Measurements from ENCODE around the gene HOXA11.

HOXA11 gene

GRCh38 chr7:27185013-27185853 is at the start of gene HOXA11:
Gene HOXA11 (minus strand): TSS chr7:27185232. CDS start chr7:27185144, 88 bp downstream.
- peaks cover 49% of the 10 kb centered on the region for H3K4me1 Mint-ChIP-seq
- TF ChIP-seq, protein P1, sequence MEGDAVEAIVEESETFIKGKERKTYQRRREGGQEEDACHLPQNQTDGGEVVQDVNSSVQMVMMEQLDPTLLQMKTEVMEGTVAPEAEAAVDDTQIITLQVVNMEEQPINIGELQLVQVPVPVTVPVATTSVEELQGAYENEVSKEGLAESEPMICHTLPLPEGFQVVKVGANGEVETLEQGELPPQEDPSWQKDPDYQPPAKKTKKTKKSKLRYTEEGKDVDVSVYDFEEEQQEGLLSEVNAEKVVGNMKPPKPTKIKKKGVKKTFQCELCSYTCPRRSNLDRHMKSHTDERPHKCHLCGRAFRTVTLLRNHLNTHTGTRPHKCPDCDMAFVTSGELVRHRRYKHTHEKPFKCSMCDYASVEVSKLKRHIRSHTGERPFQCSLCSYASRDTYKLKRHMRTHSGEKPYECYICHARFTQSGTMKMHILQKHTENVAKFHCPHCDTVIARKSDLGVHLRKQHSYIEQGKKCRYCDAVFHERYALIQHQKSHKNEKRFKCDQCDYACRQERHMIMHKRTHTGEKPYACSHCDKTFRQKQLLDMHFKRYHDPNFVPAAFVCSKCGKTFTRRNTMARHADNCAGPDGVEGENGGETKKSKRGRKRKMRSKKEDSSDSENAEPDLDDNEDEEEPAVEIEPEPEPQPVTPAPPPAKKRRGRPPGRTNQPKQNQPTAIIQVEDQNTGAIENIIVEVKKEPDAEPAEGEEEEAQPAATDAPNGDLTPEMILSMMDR (IDR thresholded peaks at IDR 0.05; ENCODE audit: unreplicated experiment in 3 of 3): no peak
- peak within 1 kb of the TSS; percentile 91 to 92 (median 92) for H3K4me3 Mint-ChIP-seq
- H3K27me3 Mint-ChIP-seq (ENCODE audit: low read depth): peaks cover 99% of the 10 kb centered on the region
- H3K9me3 Mint-ChIP-seq: no peaks in the 10 kb centered on the region
- H3K36me3 Mint-ChIP-seq (ENCODE audit: low read depth): no peaks in the 10 kb centered on the region
- H3K27ac Mint-ChIP-seq: peak within 1 kb of the TSS; percentile 74 to 97 (median 97)

DNA sequence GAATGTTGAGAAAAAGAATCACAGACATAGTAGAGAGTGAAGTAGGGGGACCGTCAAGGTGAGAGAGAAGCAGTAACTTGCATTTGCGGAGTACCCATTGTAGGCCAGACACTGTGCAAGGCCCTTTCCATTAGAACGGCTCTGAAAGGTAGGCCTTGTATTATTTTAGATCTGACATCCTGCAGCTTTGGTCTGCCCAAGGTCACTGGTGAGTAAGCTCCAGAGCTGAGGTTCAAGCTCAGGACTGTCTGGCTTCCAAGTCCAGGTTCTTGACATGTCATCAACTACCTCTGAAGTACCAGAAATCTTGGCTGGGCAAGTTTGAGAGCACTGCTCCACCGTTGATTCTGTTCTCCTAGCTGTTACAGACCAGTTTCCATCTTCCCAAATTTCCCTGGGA is 44.4 kb upstream of the HOXA11 start:
- H3K4me3 Mint-ChIP-seq: no peak overlapping the region
- TF ChIP-seq, protein P1 (IDR thresholded peaks at IDR 0.05; ENCODE audit: unreplicated experiment in 3 of 3): no peak
- no peaks in the 10 kb centered on the region for H3K9me3 Mint-ChIP-seq
- H3K27me3 Mint-ChIP-seq (ENCODE audit: low read depth): peaks cover 90% of the 10 kb centered on the region
- H3K36me3 Mint-ChIP-seq (ENCODE audit: low read depth): no peaks in the 10 kb centered on the region
- H3K27ac Mint-ChIP-seq: no peak overlapping the region
- H3K4me1 Mint-ChIP-seq: peaks cover 5% of the 10 kb centered on the region

GRCh38 chr7:27224983-27225934 is 40.2 kb upstream of the HOXA11 start:
- TF ChIP-seq, protein P1 (IDR thresholded peaks at IDR 0.05; ENCODE audit: unreplicated experiment in 3 of 3): no peak
- Mint-ChIP-seq H3K36me3 (ENCODE audit: low read depth) (no peaks in the 10 kb centered on the region), H3K4me1 (peaks cover 5% of the 10 kb centered on the region), H3K27ac (no peak overlapping the region), H3K27me3 (ENCODE audit: low read depth) (peaks cover 100% of the 10 kb centered on the region), H3K9me3 (peaks cover 2% of the 10 kb centered on the region), H3K4me3 (peak overlapping the region; percentile 39 to 67 (median 57))

GRCh38 chr7:27223941-27224575 is 39.0 kb upstream of the HOXA11 start:
- Mint-ChIP-seq H3K27ac (no peak overlapping the region), H3K4me1 (peaks cover 5% of the 10 kb centered on the region), H3K36me3 (ENCODE audit: low read depth) (no peaks in the 10 kb centered on the region), H3K9me3 (peaks cover 2% of the 10 kb centered on the region), H3K27me3 (ENCODE audit: low read depth) (peaks cover 100% of the 10 kb centered on the region), H3K4me3 (no peak overlapping the region)
- TF ChIP-seq, protein P1 (IDR thresholded peaks at IDR 0.05; ENCODE audit: unreplicated experiment in 3 of 3): no peak

DNA sequence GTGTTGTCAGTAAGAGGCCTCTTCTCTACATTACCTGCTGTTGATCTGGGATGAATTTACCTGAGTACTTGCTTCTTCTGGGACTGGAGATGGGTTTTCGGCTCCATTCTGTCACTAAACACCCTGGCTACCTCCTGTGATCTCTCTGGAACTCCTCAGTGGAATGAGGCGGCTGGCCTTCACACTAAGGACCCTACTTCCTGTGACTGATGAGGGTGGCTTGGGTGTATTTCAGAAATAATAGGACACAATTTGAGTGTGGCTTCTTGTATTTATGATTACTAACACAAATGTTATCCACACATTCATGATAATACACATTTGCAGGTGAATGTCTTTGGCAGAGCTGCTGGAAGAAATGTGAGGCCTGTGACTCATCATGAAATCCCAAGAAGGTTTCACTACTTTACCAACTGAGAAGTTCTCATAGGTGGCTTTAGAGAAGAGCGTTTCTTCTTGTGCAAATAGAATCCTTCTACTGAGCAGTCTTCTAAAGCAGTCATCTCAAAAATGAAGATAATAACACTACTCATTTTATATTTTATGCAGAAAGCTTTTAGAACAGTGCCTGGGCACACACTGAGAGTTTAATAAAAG is 36.3 kb upstream of the HOXA11 start:
- TF ChIP-seq, protein P1 (IDR thresholded peaks at IDR 0.05; ENCODE audit: unreplicated experiment in 3 of 3): no peak
- peaks cover 5% of the 10 kb centered on the region for H3K4me1 Mint-ChIP-seq
- peak overlapping the region in 1 of 3 experiments; percentile 26 for H3K4me3 Mint-ChIP-seq
- H3K36me3 Mint-ChIP-seq (ENCODE audit: low read depth): no peaks in the 10 kb centered on the region
- H3K9me3 Mint-ChIP-seq: peaks cover 2% of the 10 kb centered on the region
- peaks cover 100% of the 10 kb centered on the region for H3K27me3 Mint-ChIP-seq (ENCODE audit: low read depth)
- no peak overlapping the region for H3K27ac Mint-ChIP-seq
